Activated CD4-positive, alpha-beta memory T cell treated with anti-CD3 and anti-CD28 coated beads for 36 hours (primary cell): ENCODE data around the gene BSN. TPM values are rescaled to one million over a fixed set of nuclear protein-coding genes. Genes with fewer than 3 reads are reported as not detected.
"Not testable (repeated sequence)": the region's sequence is repeated elsewhere in the genome, so short reads cannot be mapped to it uniquely, and the experiment has no call there.

ENCODE experiments used
- CTCF ChIA-PET: fragments of 350-600 bp; sonication (Branson Sonifier 250); formaldehyde crosslinking; loops from one replicate; lab custom pipeline; 2021; ENCODE audit warnings: antibody characterized with exemption, inconsistent platforms; lab: Charles Lee
- POLR2A ChIA-PET: fragments of 350-600 bp; sonication (Branson Sonifier 250); formaldehyde crosslinking; loops from one replicate; lab custom pipeline; 2021; ENCODE audit warnings: antibody characterized with exemption; lab: Charles Lee
- DNase-seq: peaks from one replicate; pipeline ENCODE4 v3.0.0-alpha.2; 2020
- H3K27ac Mint-ChIP-seq: one replicate; pipeline ENCODE4 v1.8.0; 2021; ENCODE audit warnings: mixed read lengths
- H3K27me3 Mint-ChIP-seq: one replicate; pipeline ENCODE4 v1.8.0; 2021; ENCODE audit warnings: mixed read lengths
- H3K36me3 Mint-ChIP-seq: one replicate; pipeline ENCODE4 v1.8.0; 2021; ENCODE audit warnings: mixed read lengths
- H3K4me1 Mint-ChIP-seq: one replicate; pipeline ENCODE4 v1.8.0; 2021; ENCODE audit warnings: low read depth, mixed read lengths
- H3K4me3 Mint-ChIP-seq: one replicate; pipeline ENCODE4 v1.8.0; 2021; ENCODE audit warnings: mild to moderate bottlenecking, mixed read lengths
- H3K9me3 Mint-ChIP-seq: one replicate; pipeline ENCODE4 v1.8.0; 2021; ENCODE audit warnings: mixed read lengths
- intact Hi-C: fragments of 100-400 bp; cut with micrococcal nuclease; formaldehyde crosslinking; loops from one replicate; pipeline ENCODE4 v1.15.1; 2023
- total RNA-seq, 2 experiments: library from RNA; stranded (reverse); gene quantifications; one replicate each; pipeline ENCODE4 v1.2.3, GENCODE V29; 2021

Gene BSN
- total RNA-seq, 2 experiments from 2014 or later: 0.05 to 0.07 TPM

GRCh38 chr3:49685103-49685502 lies 130.8 kb downstream of the BSN start:
- CTCF ChIA-PET, H3K4me3 Mint-ChIP-seq, H3K27ac Mint-ChIP-seq, H3K27me3 Mint-ChIP-seq, H3K9me3 Mint-ChIP-seq, POLR2A ChIA-PET, intact Hi-C loops, DNase-seq: not testable (repeated sequence)
- H3K4me1 Mint-ChIP-seq: peaks cover 13% of the 10 kb centered on the region
- peaks cover 15% of the 10 kb centered on the region for H3K36me3 Mint-ChIP-seq

- H3K9me3 Mint-ChIP-seq, CTCF ChIA-PET, DNase-seq, H3K4me3 Mint-ChIP-seq, intact Hi-C loops, POLR2A ChIA-PET, H3K27ac Mint-ChIP-seq, H3K27me3 Mint-ChIP-seq: not testable (repeated sequence)
- peaks cover 14% of the 10 kb centered on the region for H3K36me3 Mint-ChIP-seq
- peaks cover 20% of the 10 kb centered on the region for H3K4me1 Mint-ChIP-seq
Observed at GRCh38 chr3:49685846-49686245, 131.6 kb downstream of the BSN start.

- intact Hi-C loops, POLR2A ChIA-PET, H3K27me3 Mint-ChIP-seq, CTCF ChIA-PET, H3K9me3 Mint-ChIP-seq, H3K27ac Mint-ChIP-seq: not testable (repeated sequence)
- peaks cover 14% of the 10 kb centered on the region for H3K36me3 Mint-ChIP-seq
- peaks cover 25% of the 10 kb centered on the region for H3K4me1 Mint-ChIP-seq
- H3K4me3 Mint-ChIP-seq: peak overlapping the region; percentile 50
- peak; percentile 34 for DNase-seq
Observed at GRCh38 chr3:49686346-49686745, 132.1 kb downstream of the BSN start.

GRCh38 chr3:49686769-49687423 lies 132.6 kb downstream of the BSN start:
- H3K9me3 Mint-ChIP-seq, H3K27me3 Mint-ChIP-seq, CTCF ChIA-PET, intact Hi-C loops, POLR2A ChIA-PET: not testable (repeated sequence)
- peak overlapping the region; percentile 20 for H3K27ac Mint-ChIP-seq
- H3K36me3 Mint-ChIP-seq: peaks cover 14% of the 10 kb centered on the region
- peaks cover 28% of the 10 kb centered on the region for H3K4me1 Mint-ChIP-seq
- peak; percentile 61 for DNase-seq
- peak overlapping the region; percentile 32 for H3K4me3 Mint-ChIP-seq

DNA sequence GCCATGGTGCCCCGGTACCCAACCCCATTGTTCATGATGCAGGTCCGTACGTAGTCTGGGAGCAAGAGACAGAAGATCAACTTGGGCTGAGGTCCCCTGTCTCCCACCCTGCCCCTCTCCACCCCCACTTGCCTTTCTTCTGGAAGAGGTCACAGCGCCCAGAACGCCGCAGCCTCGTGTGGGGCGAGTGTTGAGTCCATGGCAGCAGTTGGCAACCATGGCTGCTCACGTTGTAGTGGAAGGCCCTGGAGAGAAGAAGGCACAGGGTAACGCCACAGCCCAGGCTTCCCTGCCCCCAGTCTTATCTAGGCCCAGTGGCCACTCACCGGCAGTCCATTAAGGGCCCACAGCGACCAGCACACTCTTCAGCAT lies 133.1 kb downstream of the BSN start:
- POLR2A ChIA-PET, H3K27me3 Mint-ChIP-seq, CTCF ChIA-PET, intact Hi-C loops, H3K9me3 Mint-ChIP-seq, DNase-seq: not testable (repeated sequence)
- peak overlapping the region; percentile 32 for H3K4me3 Mint-ChIP-seq
- peaks cover 29% of the 10 kb centered on the region for H3K4me1 Mint-ChIP-seq
- peak overlapping the region; percentile 20 for H3K27ac Mint-ChIP-seq
- H3K36me3 Mint-ChIP-seq: peaks cover 14% of the 10 kb centered on the region

DNA sequence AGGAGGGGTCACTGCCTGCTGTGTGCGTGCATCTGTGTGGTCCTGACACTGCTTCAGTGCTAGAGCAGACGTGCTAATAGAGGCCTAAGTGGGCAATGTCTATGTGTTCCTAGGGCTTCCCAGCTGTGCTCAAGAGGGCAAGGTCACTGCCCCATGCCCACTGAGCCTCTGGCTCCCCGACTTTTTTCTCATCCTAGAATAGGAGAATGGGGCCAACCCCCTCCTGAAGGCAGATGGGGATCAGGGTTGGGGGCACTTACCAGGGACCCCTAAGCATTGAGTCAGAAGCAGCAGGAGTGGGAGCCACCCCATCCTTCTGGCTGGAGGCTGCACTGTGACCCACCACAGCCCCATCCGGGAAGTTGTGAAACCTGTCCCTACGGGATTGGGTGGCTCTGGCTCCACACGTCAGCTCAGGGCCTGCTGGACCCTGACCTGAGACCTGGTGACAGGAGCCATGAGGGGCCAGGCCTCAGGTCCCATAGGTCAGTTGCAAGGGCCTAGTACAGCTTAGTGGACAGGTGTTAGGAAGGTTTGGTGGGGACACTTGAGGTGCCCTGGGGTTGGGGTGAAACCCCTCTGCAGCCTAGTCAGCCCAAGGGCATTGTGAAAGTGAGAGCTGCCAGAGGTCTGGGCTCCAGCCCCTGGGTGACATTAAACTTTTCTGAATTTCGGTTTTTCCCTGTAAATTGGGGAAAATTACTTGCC lies 134.2 kb downstream of the BSN start:
- DNase-seq, POLR2A ChIA-PET, H3K36me3 Mint-ChIP-seq, H3K27me3 Mint-ChIP-seq, H3K9me3 Mint-ChIP-seq: not testable (repeated sequence)
- H3K4me1 Mint-ChIP-seq: peaks cover 32% of the 10 kb centered on the region
- CTCF ChIA-PET: interaction anchor here (0.9 to 1.3 kb wide), 3 partner anchors 13 to 149 kb away, joined by 3 to 4 read pairs (median 3); no protein-coding TSS in a partner anchor
- H3K4me3 Mint-ChIP-seq: peak overlapping the region; percentile 98
- intact Hi-C loops: loop anchor here (1.0 kb wide), 1 partner anchor 14 kb away; the partner anchor contains the start of gene APEH
- H3K27ac Mint-ChIP-seq: peak overlapping the region; percentile 85

DNA sequence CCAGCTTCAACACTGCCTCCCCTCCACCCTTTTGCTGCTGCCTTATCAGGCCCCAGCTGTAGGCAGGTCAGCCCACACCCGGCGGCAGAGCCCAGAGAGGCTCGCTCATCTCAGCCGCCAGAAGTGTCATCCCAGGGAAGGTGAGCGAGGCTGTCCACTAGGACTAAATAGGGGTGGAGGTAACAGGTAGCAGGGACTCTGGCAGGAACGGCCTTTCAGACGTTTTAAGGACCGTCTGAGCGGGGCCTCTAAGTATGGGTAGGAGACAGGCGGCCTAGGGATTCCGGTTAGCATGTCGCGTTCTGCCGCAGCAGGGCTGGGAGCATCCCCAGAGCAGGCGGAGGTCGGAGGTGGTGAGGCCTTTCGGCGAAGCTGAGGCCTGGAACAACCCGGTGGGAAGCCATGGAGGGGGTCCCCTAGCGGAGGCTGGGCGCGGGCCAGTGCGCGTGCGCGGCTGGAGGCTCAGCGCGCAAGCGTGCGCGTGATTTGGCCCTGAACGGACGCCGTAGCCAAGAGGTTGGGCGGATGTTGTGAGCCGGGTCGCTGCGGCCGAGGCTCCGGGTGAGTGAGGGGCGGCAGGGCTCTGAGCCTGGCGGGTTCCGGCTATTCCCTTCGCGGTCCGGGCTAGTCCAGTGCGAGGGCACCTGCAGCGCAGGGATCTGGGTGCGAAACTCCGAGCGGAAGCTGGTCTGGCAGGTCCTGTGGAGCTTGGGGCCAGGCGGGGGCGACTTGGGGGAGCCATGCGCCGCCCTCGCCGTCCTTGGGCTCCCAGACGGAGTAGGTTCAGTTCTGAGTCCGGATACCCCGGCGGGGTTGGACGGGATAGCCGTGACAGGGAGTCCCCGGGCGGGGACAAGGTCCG lies 135.0 kb downstream of the BSN start, which contains the start of the genes MST1 and RNF123:
Gene MST1 (minus strand): TSS at position 429 of the 862 bp plus-strand sequence. CDS start 783 bp downstream, outside the sequence.
Gene RNF123 (plus strand): TSS at position 512 of the 862 bp plus-strand sequence. CDS start 1,609 bp downstream, outside the sequence.
- CTCF ChIA-PET: interaction anchor here (0.9 to 1.3 kb wide), 4 partner anchors 12 to 149 kb away, joined by 3 to 4 read pairs (median 3); partner anchors contain the start of gene AMIGO3
- Mint-ChIP-seq H3K27ac (peak within 1 kb of the TSS; percentile 85), H3K27me3 (peaks cover 1% of the 10 kb centered on the region), H3K4me1 (peaks cover 32% of the 10 kb centered on the region), H3K9me3 (no peaks in the 10 kb centered on the region), H3K36me3 (peaks cover 8% of the 10 kb centered on the region), H3K4me3 (peak within 1 kb of the TSS; percentile 98)
- POLR2A ChIA-PET: interaction anchor here (1.0 kb wide), 1 partner anchor 149 kb away, joined by 3 read pairs; no protein-coding TSS in a partner anchor
- intact Hi-C loops: loop anchor here (1.0 kb wide), 1 partner anchor 15 kb away; the partner anchor contains the start of gene APEH
- DNase-seq: peak; percentile 95

DNA sequence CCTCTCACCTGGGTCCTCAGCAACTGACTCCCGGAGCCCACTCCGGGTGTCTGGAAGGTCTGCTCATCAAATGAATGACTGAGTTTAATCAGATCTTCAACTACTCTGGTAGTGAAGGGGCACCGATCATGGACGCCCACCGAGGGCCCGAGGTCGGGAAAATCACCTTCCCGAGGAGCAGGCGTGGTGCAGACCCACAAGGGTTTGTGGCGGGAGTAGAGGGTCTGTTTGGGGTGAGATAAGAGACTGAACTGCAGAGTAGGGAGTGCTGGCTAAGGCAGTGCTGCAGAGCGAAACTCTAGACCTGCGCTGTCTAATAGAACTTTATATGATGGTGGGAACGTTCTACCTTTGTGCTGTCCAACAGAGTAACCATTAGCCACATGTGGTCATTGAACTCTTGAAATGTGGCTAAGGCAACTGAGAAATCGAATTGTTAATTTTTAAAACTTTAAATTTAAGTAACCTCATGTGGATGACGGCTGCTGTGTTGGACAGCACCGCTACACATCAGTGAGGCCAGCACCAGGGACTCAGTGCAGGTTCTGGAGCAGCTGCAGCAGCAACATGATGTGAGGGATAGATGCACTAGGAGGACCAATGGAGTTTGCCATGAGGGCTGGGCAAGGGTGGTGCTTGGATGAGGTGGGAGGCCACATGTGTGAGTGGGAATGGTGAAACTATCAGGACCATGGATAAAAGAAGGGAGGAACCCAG lies 135.8 kb downstream of the BSN start:
- H3K9me3 Mint-ChIP-seq, H3K36me3 Mint-ChIP-seq, DNase-seq, H3K27ac Mint-ChIP-seq, H3K27me3 Mint-ChIP-seq: not testable (repeated sequence)
- CTCF ChIA-PET: interaction anchor here (1.0 to 1.3 kb wide), 3 partner anchors 14 to 150 kb away, joined by 3 to 4 read pairs (median 3); partner anchors contain the start of gene AMIGO3
- intact Hi-C loops: loop anchor here (1.0 kb wide), 1 partner anchor 16 kb away; the partner anchor contains the start of gene APEH
- Mint-ChIP-seq H3K4me1 (peaks cover 32% of the 10 kb centered on the region), H3K4me3 (peak overlapping the region; percentile 98)
- POLR2A ChIA-PET: interaction anchor here (1.0 kb wide), 1 partner anchor 150 kb away, joined by 3 read pairs; no protein-coding TSS in a partner anchor

DNA sequence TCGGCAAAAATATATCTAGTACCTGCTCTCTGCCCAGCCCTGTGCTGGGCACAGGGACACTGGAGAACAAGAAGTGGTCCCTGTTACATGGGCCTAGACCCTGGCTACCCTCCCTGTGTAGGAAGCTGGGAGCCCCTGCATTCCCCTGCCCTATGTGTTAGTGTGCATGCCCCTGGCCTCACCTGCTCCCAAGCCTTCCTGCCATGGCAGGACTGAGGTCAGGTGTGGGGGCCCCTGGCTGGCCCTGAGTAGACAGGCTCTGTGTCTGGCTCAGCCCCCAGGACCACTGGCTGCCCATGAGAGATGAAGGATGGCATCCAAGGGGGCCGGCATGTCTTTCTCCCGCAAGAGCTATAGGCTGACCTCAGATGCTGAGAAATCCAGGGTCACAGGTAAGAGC lies 136.6 kb downstream of the BSN start:
- POLR2A ChIA-PET, intact Hi-C loops, H3K36me3 Mint-ChIP-seq, CTCF ChIA-PET, H3K27me3 Mint-ChIP-seq, H3K9me3 Mint-ChIP-seq, DNase-seq, H3K27ac Mint-ChIP-seq: not testable (repeated sequence)
- H3K4me1 Mint-ChIP-seq: peaks cover 28% of the 10 kb centered on the region
- peak overlapping the region; percentile 98 for H3K4me3 Mint-ChIP-seq

DNA sequence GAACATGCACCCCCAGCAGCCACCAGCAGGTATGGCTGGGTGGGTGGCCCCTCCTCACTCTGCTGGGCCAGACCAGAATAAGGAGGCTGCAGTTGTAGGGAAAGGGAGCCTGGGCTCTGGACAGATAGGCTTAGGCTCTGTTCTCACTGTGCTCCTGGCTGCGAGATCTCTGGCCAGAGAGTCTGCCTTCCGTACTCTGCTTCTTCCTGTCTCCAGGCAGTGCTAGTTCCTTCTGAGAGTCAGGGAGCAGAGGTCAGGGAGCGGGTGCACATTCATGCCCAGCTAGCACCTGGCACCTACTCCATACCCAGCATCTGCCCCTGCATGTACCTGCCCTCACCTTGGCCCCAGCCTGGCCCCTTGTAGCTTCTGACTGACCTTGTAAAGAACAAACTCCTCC lies 137.2 kb downstream of the BSN start:
- not testable (repeated sequence) for H3K27ac Mint-ChIP-seq, H3K4me3 Mint-ChIP-seq
- H3K4me1 Mint-ChIP-seq: peaks cover 27% of the 10 kb centered on the region

More for the DNA sequence above, 137.2 kb downstream of the BSN start:
- POLR2A ChIA-PET, intact Hi-C loops, H3K9me3 Mint-ChIP-seq, H3K27me3 Mint-ChIP-seq, DNase-seq, H3K36me3 Mint-ChIP-seq: not testable (repeated sequence)
- CTCF ChIA-PET: interaction anchor here (0.6 kb wide), 1 partner anchor 383 kb away, joined by 3 read pairs; no protein-coding TSS in a partner anchor
